ENCODE measurements around the gene MICU1. TPM values are rescaled to one million over a fixed set of nuclear protein-coding genes. Genes with fewer than 3 reads are reported as not detected.

Gene MICU1
- polyA plus RNA-seq, 3 donors, result 75.6 to 83.9 (median 77.1) TPM

- no peak for DNase-seq (ENCODE audit: extremely low read depth in 1 of 11, low read depth in 9 of 11, low spot score in 4 of 11)
Observed at GRCh38 chr10:72524489-72524888, 101.4 kb downstream of the MICU1 start.

- DNase-seq (ENCODE audit: extremely low read depth in 1 of 11, low read depth in 9 of 11, low spot score in 4 of 11), result no peak
Observed at GRCh38 chr10:72523932-72524396, 101.9 kb downstream of the MICU1 start.

GRCh38 chr10:72523062-72523461 is 102.8 kb downstream of the MICU1 start:
- no peak for DNase-seq (ENCODE audit: extremely low read depth in 1 of 11, low read depth in 9 of 11, low spot score in 4 of 11)

GRCh38 chr10:72517244-72517643 is 108.6 kb downstream of the MICU1 start:
- no peak for DNase-seq (ENCODE audit: extremely low read depth in 1 of 11, low read depth in 9 of 11, low spot score in 4 of 11)

- no peak for DNase-seq (ENCODE audit: extremely low read depth in 1 of 11, low read depth in 9 of 11, low spot score in 4 of 11)
Observed at GRCh38 chr10:72515455-72515854, 110.4 kb downstream of the MICU1 start.

GRCh38 chr10:72513910-72514309 is 112.0 kb downstream of the MICU1 start:
- no peak for DNase-seq (ENCODE audit: extremely low read depth in 1 of 11, low read depth in 9 of 11, low spot score in 4 of 11)

GRCh38 chr10:72511459-72511858 is 114.4 kb downstream of the MICU1 start:
- no peak for DNase-seq (ENCODE audit: extremely low read depth in 1 of 11, low read depth in 9 of 11, low spot score in 4 of 11)

GRCh38 chr10:72509941-72510340 is 115.9 kb downstream of the MICU1 start:
- DNase-seq (ENCODE audit: extremely low read depth in 1 of 11, low read depth in 9 of 11, low spot score in 4 of 11), result no peak

GRCh38 chr10:72509206-72509799 is 116.6 kb downstream of the MICU1 start:
- no peak for DNase-seq (ENCODE audit: extremely low read depth in 1 of 11, low read depth in 9 of 11, low spot score in 4 of 11)

- no peak for DNase-seq (ENCODE audit: extremely low read depth in 1 of 11, low read depth in 9 of 11, low spot score in 4 of 11)
Observed at GRCh38 chr10:72508033-72508432, 117.8 kb downstream of the MICU1 start.

- no peak for DNase-seq (ENCODE audit: extremely low read depth in 1 of 11, low read depth in 9 of 11, low spot score in 4 of 11)
Observed at GRCh38 chr10:72506474-72506873, 119.4 kb downstream of the MICU1 start.

- no peak for DNase-seq (ENCODE audit: extremely low read depth in 1 of 11, low read depth in 9 of 11, low spot score in 4 of 11)
Observed at GRCh38 chr10:72505435-72505834, 120.4 kb downstream of the MICU1 start.

GRCh38 chr10:72503694-72504438 is 122.0 kb downstream of the MICU1 start:
- no peak for DNase-seq (ENCODE audit: extremely low read depth in 1 of 11, low read depth in 9 of 11, low spot score in 4 of 11)

GRCh38 chr10:72503241-72503640 is 122.6 kb downstream of the MICU1 start:
- no peak for DNase-seq (ENCODE audit: extremely low read depth in 1 of 11, low read depth in 9 of 11, low spot score in 4 of 11)

GRCh38 chr10:72502581-72502980 is 123.3 kb downstream of the MICU1 start:
- DNase-seq (ENCODE audit: extremely low read depth in 1 of 11, low read depth in 9 of 11, low spot score in 4 of 11), result no peak

GRCh38 chr10:72499701-72500100 is 126.2 kb downstream of the MICU1 start:
- DNase-seq (ENCODE audit: extremely low read depth in 1 of 11, low read depth in 9 of 11, low spot score in 4 of 11), result no peak

- no peak for DNase-seq (ENCODE audit: extremely low read depth in 1 of 11, low read depth in 9 of 11, low spot score in 4 of 11)
Observed at GRCh38 chr10:72490951-72491350, 134.9 kb downstream of the MICU1 start.

GRCh38 chr10:72487521-72487920 is 138.4 kb downstream of the MICU1 start:
- DNase-seq (ENCODE audit: extremely low read depth in 1 of 11, low read depth in 9 of 11, low spot score in 4 of 11), result no peak

- DNase-seq (ENCODE audit: extremely low read depth in 1 of 11, low read depth in 9 of 11, low spot score in 4 of 11), result no peak
Observed at GRCh38 chr10:72487116-72487515, 138.8 kb downstream of the MICU1 start.

- DNase-seq (ENCODE audit: extremely low read depth in 1 of 11, low read depth in 9 of 11, low spot score in 4 of 11), result no peak
Observed at GRCh38 chr10:72485701-72486100, 140.2 kb downstream of the MICU1 start.

GRCh38 chr10:72484521-72484920 is 141.4 kb downstream of the MICU1 start:
- no peak for DNase-seq (ENCODE audit: extremely low read depth in 1 of 11, low read depth in 9 of 11, low spot score in 4 of 11)
